ENCODE measurements around the gene DGCR6.
"Not testable (repeated sequence)": the region's sequence is repeated elsewhere in the genome, so short reads cannot be mapped to it uniquely, and the experiment has no call there.

The DGCR6 gene

GRCh38 chr22:18954303-18954989 lies 48.3 kb downstream of the DGCR6 start:
- not testable (repeated sequence) for H3K9me3 ChIP-seq; H3K4me3 ChIP-seq (ENCODE audit: low read depth, low read length); H3K36me3 ChIP-seq; H3K27me3 ChIP-seq; H3K4me1 ChIP-seq
- DNase-seq = peak; percentile 83
- peak; percentile 73 for TF ChIP-seq CTCF (IDR thresholded peaks at IDR 0.05; ENCODE audit: low read depth, low read length)

GRCh38 chr22:18954990-18955571 lies 49.0 kb downstream of the DGCR6 start:
- peak; percentile 4 for DNase-seq
- no peaks in the 10 kb centered on the region; the same call in 1 of the 2 replicates for H3K4me1 ChIP-seq
- TF ChIP-seq CTCF (IDR thresholded peaks at IDR 0.05; ENCODE audit: low read depth, low read length) = no peak

GRCh38 chr22:18955696-18956095 lies 49.6 kb downstream of the DGCR6 start:
- Histone ChIP-seq H3K27me3 (no peaks in the 10 kb centered on the region), H3K4me3 (ENCODE audit: low read depth, low read length) (no peak overlapping the region), H3K4me1 (no peaks in the 10 kb centered on the region; the same call in 1 of the 2 replicates), H3K9me3 (no peaks in the 10 kb centered on the region), H3K36me3 (no peaks in the 10 kb centered on the region)
- DNase-seq = no peak
- no peak for TF ChIP-seq CTCF (IDR thresholded peaks at IDR 0.05; ENCODE audit: low read depth, low read length)

More at GRCh38 chr22:18954990-18955571, 49.0 kb downstream of the DGCR6 start:
- H3K27me3 ChIP-seq = no peaks in the 10 kb centered on the region
- no peaks in the 10 kb centered on the region for H3K9me3 ChIP-seq
- no peak overlapping the region for H3K4me3 ChIP-seq (ENCODE audit: low read depth, low read length)
- H3K36me3 ChIP-seq = no peaks in the 10 kb centered on the region

- H3K4me3 ChIP-seq (ENCODE audit: low read depth, low read length); H3K4me1 ChIP-seq; DNase-seq; H3K9me3 ChIP-seq; H3K36me3 ChIP-seq; H3K27me3 ChIP-seq: not testable (repeated sequence)
Observed at GRCh38 chr22:18956121-18956895, 50.2 kb downstream of the DGCR6 start.

GRCh38 chr22:18956956-18957355 lies 50.8 kb downstream of the DGCR6 start:
- not testable (repeated sequence) for H3K4me3 ChIP-seq (ENCODE audit: low read depth, low read length); H3K27me3 ChIP-seq; H3K4me1 ChIP-seq; DNase-seq; H3K36me3 ChIP-seq; H3K9me3 ChIP-seq

- not testable (repeated sequence) for H3K27me3 ChIP-seq; DNase-seq; H3K36me3 ChIP-seq; H3K9me3 ChIP-seq; H3K4me3 ChIP-seq (ENCODE audit: low read depth, low read length); H3K4me1 ChIP-seq
Observed at GRCh38 chr22:18957621-18958320, 51.7 kb downstream of the DGCR6 start.

GRCh38 chr22:18958321-18958705 lies 52.2 kb downstream of the DGCR6 start:
- not testable (repeated sequence) for H3K4me1 ChIP-seq; H3K4me3 ChIP-seq (ENCODE audit: low read depth, low read length); H3K27me3 ChIP-seq; H3K36me3 ChIP-seq; DNase-seq; H3K9me3 ChIP-seq

- not testable (repeated sequence) for H3K9me3 ChIP-seq; DNase-seq; H3K36me3 ChIP-seq; H3K27me3 ChIP-seq; H3K4me1 ChIP-seq; H3K4me3 ChIP-seq (ENCODE audit: low read depth, low read length)
Observed at GRCh38 chr22:18958738-18959137, 52.6 kb downstream of the DGCR6 start.

GRCh38 chr22:18959266-18959665 lies 53.1 kb downstream of the DGCR6 start:
- H3K27me3 ChIP-seq; H3K36me3 ChIP-seq; H3K4me3 ChIP-seq (ENCODE audit: low read depth, low read length); H3K9me3 ChIP-seq; H3K4me1 ChIP-seq: not testable (repeated sequence)
- DNase-seq = peak; percentile 4

GRCh38 chr22:18959741-18960140 lies 53.6 kb downstream of the DGCR6 start:
- DNase-seq; H3K4me1 ChIP-seq; H3K9me3 ChIP-seq; H3K4me3 ChIP-seq (ENCODE audit: low read depth, low read length); H3K27me3 ChIP-seq; H3K36me3 ChIP-seq: not testable (repeated sequence)

- DNase-seq; H3K4me3 ChIP-seq (ENCODE audit: low read depth, low read length); H3K9me3 ChIP-seq; H3K27me3 ChIP-seq; H3K36me3 ChIP-seq; H3K4me1 ChIP-seq: not testable (repeated sequence)
Observed at GRCh38 chr22:18960166-18960820, 54.2 kb downstream of the DGCR6 start.
